Osteocyte (in vitro differentiated cells): ENCODE measurements around the gene SF3B1. TPM values are rescaled to one million over a fixed set of nuclear protein-coding genes. Genes with fewer than 3 reads are reported as not detected.
"Not testable (repeated sequence)": the region's sequence is repeated elsewhere in the genome, so short reads cannot be mapped to it uniquely, and the experiment has no call there.

Source experiments
- DNase-seq: peaks from one replicate; pipeline ENCODE4 v3.0.0; 2021; ENCODE audit warnings: mixed read lengths; ENCODE audit not compliant: unreplicated experiment; ENCODE audit errors: extremely low spot score
- H3K27ac Mint-ChIP-seq: one replicate; pipeline ENCODE4 v1.8.0; 2021; ENCODE audit warnings: mild to moderate bottlenecking, mixed read lengths; ENCODE audit not compliant: unreplicated experiment
- H3K27me3 Mint-ChIP-seq: one replicate; pipeline ENCODE4 v1.8.0; 2021; ENCODE audit warnings: mixed read lengths; ENCODE audit not compliant: unreplicated experiment
- H3K36me3 Mint-ChIP-seq: one replicate; pipeline ENCODE4 v1.8.0; 2021; ENCODE audit warnings: mixed read lengths; ENCODE audit not compliant: unreplicated experiment
- H3K4me1 Mint-ChIP-seq: one replicate; pipeline ENCODE4 v1.8.0; 2021; ENCODE audit warnings: mixed read lengths; ENCODE audit not compliant: unreplicated experiment
- H3K4me3 Mint-ChIP-seq: one replicate; pipeline ENCODE4 v1.8.0; 2021; ENCODE audit warnings: mild to moderate bottlenecking, moderate library complexity, mixed read lengths; ENCODE audit not compliant: unreplicated experiment
- H3K9me3 Mint-ChIP-seq: one replicate; pipeline ENCODE4 v1.8.0; 2021; ENCODE audit warnings: mixed read lengths; ENCODE audit not compliant: unreplicated experiment
- CTCF ChIP-seq: fragments of 200-600 bp; sonication (generic); IDR thresholded peaks from 2 replicates; pipeline ENCODE4 v1.5.0; 2021; ENCODE audit warnings: antibody characterized with exemption, mild to moderate bottlenecking, moderate library complexity
- total RNA-seq: library from RNA; stranded (reverse); gene quantifications from 2 replicates; pipeline ENCODE4 v1.2.1, GENCODE V29; 2021

SF3B1 gene
- total RNA-seq, 1 donor from 2014 or later = 282 TPM

- no peaks in the 10 kb centered on the region for H3K4me1 Mint-ChIP-seq
- DNase-seq = no peak
Observed at GRCh38 chr2:197388866-197389587, 45.8 kb downstream of the SF3B1 start.

GRCh38 chr2:197387179-197387578 lies 47.6 kb downstream of the SF3B1 start:
- H3K9me3 Mint-ChIP-seq = no peaks in the 10 kb centered on the region
- no peaks in the 10 kb centered on the region for H3K4me1 Mint-ChIP-seq
- DNase-seq = no peak
- H3K4me3 Mint-ChIP-seq = no peak overlapping the region
- no peak overlapping the region for H3K27ac Mint-ChIP-seq
- peaks cover 17% of the 10 kb centered on the region for H3K36me3 Mint-ChIP-seq
- no peak for TF ChIP-seq CTCF
- no peaks in the 10 kb centered on the region for H3K27me3 Mint-ChIP-seq

More at GRCh38 chr2:197388866-197389587, 45.8 kb downstream of the SF3B1 start:
- H3K9me3 Mint-ChIP-seq = no peaks in the 10 kb centered on the region
- H3K36me3 Mint-ChIP-seq = peaks cover 24% of the 10 kb centered on the region
- TF ChIP-seq CTCF = no peak
- no peaks in the 10 kb centered on the region for H3K27me3 Mint-ChIP-seq
- no peak overlapping the region for H3K4me3 Mint-ChIP-seq
- H3K27ac Mint-ChIP-seq = no peak overlapping the region

GRCh38 chr2:197386242-197386641 lies 48.6 kb downstream of the SF3B1 start:
- Mint-ChIP-seq H3K9me3 (no peaks in the 10 kb centered on the region), H3K27me3 (no peaks in the 10 kb centered on the region), H3K4me1 (no peaks in the 10 kb centered on the region), H3K27ac (no peak overlapping the region), H3K36me3 (peaks cover 8% of the 10 kb centered on the region), H3K4me3 (no peak overlapping the region)
- TF ChIP-seq CTCF = no peak
- no peak for DNase-seq

- peaks cover 7% of the 10 kb centered on the region for H3K9me3 Mint-ChIP-seq
- no peaks in the 10 kb centered on the region for H3K36me3 Mint-ChIP-seq
- no peak for TF ChIP-seq CTCF
- no peak overlapping the region for H3K4me3 Mint-ChIP-seq
- H3K27ac Mint-ChIP-seq = no peak overlapping the region
- DNase-seq = no peak
- H3K4me1 Mint-ChIP-seq = peaks cover 13% of the 10 kb centered on the region
- no peaks in the 10 kb centered on the region for H3K27me3 Mint-ChIP-seq
Observed at GRCh38 chr2:197383825-197384224, 51.0 kb downstream of the SF3B1 start.

GRCh38 chr2:197381641-197382040 lies 53.2 kb downstream of the SF3B1 start:
- Mint-ChIP-seq H3K4me3 (no peak overlapping the region), H3K9me3 (peaks cover 7% of the 10 kb centered on the region), H3K27ac (no peak overlapping the region), H3K36me3 (no peaks in the 10 kb centered on the region), H3K27me3 (no peaks in the 10 kb centered on the region), H3K4me1 (peaks cover 25% of the 10 kb centered on the region)
- no peak for DNase-seq
- no peak for TF ChIP-seq CTCF

- Mint-ChIP-seq H3K4me3 (peak overlapping the region; percentile 8), H3K27ac (peak overlapping the region; percentile 77), H3K4me1 (peaks cover 25% of the 10 kb centered on the region)
- not testable (repeated sequence) for H3K9me3 Mint-ChIP-seq, DNase-seq, H3K27me3 Mint-ChIP-seq, H3K36me3 Mint-ChIP-seq
Observed at GRCh38 chr2:197379918-197380309, 54.9 kb downstream of the SF3B1 start.

- DNase-seq, H3K36me3 Mint-ChIP-seq, H3K27me3 Mint-ChIP-seq, H3K9me3 Mint-ChIP-seq: not testable (repeated sequence)
- Mint-ChIP-seq H3K4me3 (peak overlapping the region; percentile 8), H3K27ac (peak overlapping the region; percentile 77), H3K4me1 (peaks cover 25% of the 10 kb centered on the region)
Observed at GRCh38 chr2:197379308-197379917, 55.4 kb downstream of the SF3B1 start.
